ENCODE data around the gene NDUFAF5. TPM values are rescaled to one million over a fixed set of nuclear protein-coding genes. Genes with fewer than 3 reads are reported as not detected.

The NDUFAF5 gene
- polyA plus RNA-seq, 12 donors: 16.5 to 35.9 (median 20.5) TPM; not detected in 1

DNA sequence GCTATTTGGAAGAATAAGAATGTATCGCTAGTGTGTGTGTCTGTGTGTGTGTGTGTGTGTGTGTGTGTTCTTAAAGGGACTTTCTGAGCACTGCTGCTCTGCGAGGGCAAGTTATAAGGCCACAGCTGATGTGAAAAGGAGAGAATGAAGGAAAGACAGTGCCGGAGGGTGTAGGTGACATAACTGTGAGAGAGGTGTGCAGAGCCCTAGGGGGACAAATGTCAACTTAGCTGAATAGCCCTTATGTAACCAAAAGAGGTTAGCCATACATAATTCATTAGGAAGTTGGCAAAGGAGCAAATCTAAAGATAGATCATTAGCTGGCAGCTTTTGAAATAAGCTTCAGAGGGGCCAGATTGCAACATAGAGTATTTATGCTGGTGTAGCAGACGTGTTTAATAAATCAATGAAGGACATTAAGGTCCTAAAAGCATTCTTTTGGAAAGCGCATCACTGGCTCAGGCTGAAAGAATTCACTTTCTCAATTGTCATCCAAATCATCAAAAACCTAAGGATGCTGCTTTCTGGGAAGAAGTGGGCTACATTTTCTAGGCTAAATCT, 81.0 kb downstream of the NDUFAF5 start:
- no peak for DNase-seq

DNA sequence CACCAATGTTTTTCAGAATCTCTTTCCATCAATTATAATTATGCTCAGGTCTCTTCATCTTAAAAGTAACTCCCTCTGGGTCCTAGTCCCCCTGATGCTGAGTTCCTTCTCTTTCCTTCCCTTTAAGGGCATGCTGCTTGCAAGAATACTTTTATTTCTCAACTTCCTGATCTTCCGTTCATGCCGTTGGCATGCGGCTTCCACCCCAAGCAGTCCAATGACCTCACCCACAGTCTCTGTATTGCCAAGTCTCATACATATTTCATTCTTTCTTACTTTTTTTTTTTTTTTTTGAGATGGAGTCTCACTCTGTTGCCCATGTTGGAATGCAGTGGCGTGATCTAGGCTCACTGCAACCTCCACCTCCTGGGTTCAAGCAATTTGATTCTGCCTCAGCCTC, 83.5 kb downstream of the NDUFAF5 start:
- no peak for DNase-seq

DNA sequence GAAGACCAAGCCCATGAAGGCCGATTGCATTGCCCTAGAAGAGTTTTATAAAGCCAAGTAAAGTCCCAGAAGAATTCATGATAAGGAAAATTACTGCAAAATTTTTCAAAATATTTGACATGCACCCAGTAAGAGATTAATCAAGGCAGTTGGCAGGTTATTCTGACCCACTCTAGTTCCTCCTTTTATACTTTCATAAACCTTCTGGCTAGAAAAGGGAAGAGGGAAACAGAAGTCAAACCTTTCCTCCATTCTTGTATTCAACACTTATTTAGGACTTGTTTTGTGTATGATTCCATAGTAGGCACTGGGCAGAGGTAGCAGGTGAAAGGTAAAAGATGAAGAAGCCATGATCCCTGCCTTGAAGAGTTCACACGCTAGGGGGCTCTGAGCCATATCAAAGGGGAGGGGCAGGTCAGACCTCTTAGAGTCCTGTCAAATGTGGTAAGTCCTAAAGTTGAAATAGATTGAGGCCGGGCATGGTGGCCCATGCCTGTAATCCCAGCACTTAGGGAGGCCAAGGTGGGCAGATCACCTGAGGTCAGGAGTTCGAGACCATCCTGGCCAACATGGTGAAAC, 85.4 kb downstream of the NDUFAF5 start:
- DNase-seq: no peak

Other genes starting within 250 kb of the NDUFAF5 start
- 10 to 100 TPM in 3 of 12 donors, 1 to 10 TPM in 8, not detected in 1; 5.8 to 15.7 (median 7.4) TPM for gene TASP1, start 146.1 kb upstream of the NDUFAF5 start, polyA plus RNA-seq (ENCODE audit: insufficient read length in 12 of 12)
- 10 to 100 TPM in 11 of 12 donors, not detected in 1; 13.9 to 26.7 (median 18.3) TPM for gene ESF1, start 109 bp upstream of the NDUFAF5 start, polyA plus RNA-seq (ENCODE audit: insufficient read length in 12 of 12)
- gene SEL1L2, start 205.6 kb downstream of the NDUFAF5 start, polyA plus RNA-seq (ENCODE audit: insufficient read length in 12 of 12): not detected
- 10 to 100 TPM in 1 of 12 donors, 1 to 10 TPM in 10, not detected in 1; 2.7 to 19.1 (median 4.0) TPM for gene MACROD2, start 210.5 kb downstream of the NDUFAF5 start, polyA plus RNA-seq (ENCODE audit: insufficient read length in 12 of 12)

All from muscle of arm (tissue), 12 donors.